ENCODE data around the gene CLBA1.

GRCh38 chr14:104973135-104973384, 12.5 kb upstream of the CLBA1 start:
- TF ChIP-seq CTCF (IDR thresholded peaks at IDR 0.05), result no peak
- no peak for TF ChIP-seq POLR2A (IDR thresholded peaks at IDR 0.05)
